Epithelial cell of esophagus (primary cell): ENCODE data around the gene C5.
"Not testable (repeated sequence)": the region's sequence is repeated elsewhere in the genome, so short reads cannot be mapped to it uniquely, and the experiment has no call there.

Experiments
- DNase-seq: peaks from one replicate; pipeline ENCODE4 v3.0.0; 2010; ENCODE audit warnings: low read depth
- H3K4me3 ChIP-seq: 2 replicates; pipeline ENCODE4 v1.5.1; 2011; ENCODE audit warnings: mild to moderate bottlenecking, low read length, control low read depth
- CTCF ChIP-seq: IDR thresholded peaks from 2 replicates; pipeline ENCODE4 v1.5.1; 2011; ENCODE audit warnings: low read depth, mild to moderate bottlenecking, low read length, control low read depth, inconsistent platforms; ENCODE audit not compliant: insufficient read depth; ENCODE audit errors: missing control alignments

C5 gene

DNA sequence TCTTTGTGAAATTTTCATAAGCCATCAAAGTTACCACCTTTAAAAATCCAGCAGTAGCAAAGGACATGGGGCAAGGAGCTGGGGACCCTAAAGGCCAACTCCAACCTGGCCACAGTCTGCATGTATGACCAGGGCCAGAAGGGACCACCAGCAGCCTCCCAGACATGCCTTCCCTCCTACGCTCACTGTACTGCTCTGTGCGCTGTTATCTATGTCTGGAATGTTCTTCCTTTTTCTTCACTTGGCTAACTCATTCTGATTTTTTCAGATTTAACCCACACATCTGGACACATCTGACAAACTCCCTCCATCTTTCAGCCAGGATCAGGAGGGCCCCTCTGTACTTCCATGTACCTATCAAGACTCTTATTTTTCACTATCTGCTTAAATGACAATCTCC lies 75.9 kb downstream of the C5 start:
- TF ChIP-seq CTCF: no peak
- H3K4me3 ChIP-seq: no peak overlapping the region
- DNase-seq: no peak

GRCh38 chr9:120971938-120972337 lies 78.1 kb downstream of the C5 start:
- TF ChIP-seq CTCF: no peak
- no peak overlapping the region for H3K4me3 ChIP-seq
- no peak for DNase-seq

GRCh38 chr9:120971471-120971870 lies 78.6 kb downstream of the C5 start:
- H3K4me3 ChIP-seq, DNase-seq: not testable (repeated sequence)

GRCh38 chr9:120970244-120970643 lies 79.8 kb downstream of the C5 start:
- H3K4me3 ChIP-seq: no peak overlapping the region
- no peak for DNase-seq
- TF ChIP-seq CTCF: no peak

- H3K4me3 ChIP-seq: no peak overlapping the region
- no peak for DNase-seq
- TF ChIP-seq CTCF: no peak
Observed at GRCh38 chr9:120966013-120966369, 84.1 kb downstream of the C5 start.

- no peak overlapping the region for H3K4me3 ChIP-seq
- TF ChIP-seq CTCF: no peak
- DNase-seq: no peak
Observed at GRCh38 chr9:120965344-120966012, 84.6 kb downstream of the C5 start.

- H3K4me3 ChIP-seq: no peak overlapping the region
- TF ChIP-seq CTCF: no peak
- no peak for DNase-seq
Observed at GRCh38 chr9:120961936-120962335, 88.1 kb downstream of the C5 start.
